ENCODE data around the gene NEIL1.

Gene NEIL1

DNA sequence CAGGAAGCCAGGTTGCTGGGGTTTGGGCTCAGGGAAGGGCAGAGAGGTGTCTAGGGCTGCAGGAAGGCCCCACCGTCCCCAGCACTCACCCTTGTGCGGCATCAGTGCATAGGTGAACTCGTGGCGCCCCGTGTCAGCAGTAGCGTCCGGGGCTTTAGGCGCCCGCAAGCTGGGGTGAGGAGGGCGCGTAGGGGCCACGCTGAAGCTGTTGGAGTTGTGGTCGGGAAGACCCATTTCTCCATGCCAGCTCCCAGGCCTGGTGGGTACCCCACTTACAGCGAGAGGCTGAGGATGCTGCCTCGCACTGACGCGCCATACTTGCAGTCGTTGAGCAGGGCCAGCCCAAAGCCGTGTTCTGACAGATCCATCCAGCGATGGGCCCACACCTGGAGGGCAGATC lies 9.7 kb downstream of the NEIL1 start:
- DNase-seq: no peak
- no peak for ATAC-seq

DNA sequence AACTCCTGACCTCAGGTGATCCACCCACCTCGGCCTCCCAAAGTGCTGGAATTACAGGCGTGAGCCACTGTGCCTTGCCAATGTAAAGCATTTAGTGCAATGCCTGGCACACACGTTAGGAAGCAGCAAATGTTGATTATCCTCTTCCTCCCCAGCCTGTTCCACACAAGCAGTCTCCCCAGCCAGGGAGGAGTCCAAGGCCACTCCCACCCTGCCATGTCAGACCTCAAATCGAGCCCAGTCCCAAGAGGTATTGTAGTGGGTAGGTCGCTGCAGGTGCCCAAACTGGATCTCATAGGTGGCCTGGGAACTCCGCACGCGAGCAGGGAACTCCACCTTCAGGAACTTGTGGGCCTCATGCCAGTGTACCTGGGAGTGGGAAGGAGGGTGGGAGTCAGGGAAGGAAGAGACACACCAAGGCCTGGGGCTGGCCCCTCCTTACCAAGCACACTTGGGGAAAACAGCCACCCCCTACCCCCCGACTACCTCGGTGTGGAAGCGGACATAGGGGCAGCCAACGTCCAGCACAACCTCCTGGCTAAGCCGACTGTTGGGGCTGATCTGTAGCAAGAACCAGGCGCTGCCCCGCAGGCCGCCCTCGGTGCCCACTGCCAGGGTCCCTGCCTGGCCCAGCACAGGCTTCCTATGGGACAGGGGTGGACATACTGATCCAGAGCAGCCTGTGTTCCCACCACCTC lies 11.3 kb downstream of the NEIL1 start:
- ATAC-seq (no peak), DNase-seq (no peak)

DNA sequence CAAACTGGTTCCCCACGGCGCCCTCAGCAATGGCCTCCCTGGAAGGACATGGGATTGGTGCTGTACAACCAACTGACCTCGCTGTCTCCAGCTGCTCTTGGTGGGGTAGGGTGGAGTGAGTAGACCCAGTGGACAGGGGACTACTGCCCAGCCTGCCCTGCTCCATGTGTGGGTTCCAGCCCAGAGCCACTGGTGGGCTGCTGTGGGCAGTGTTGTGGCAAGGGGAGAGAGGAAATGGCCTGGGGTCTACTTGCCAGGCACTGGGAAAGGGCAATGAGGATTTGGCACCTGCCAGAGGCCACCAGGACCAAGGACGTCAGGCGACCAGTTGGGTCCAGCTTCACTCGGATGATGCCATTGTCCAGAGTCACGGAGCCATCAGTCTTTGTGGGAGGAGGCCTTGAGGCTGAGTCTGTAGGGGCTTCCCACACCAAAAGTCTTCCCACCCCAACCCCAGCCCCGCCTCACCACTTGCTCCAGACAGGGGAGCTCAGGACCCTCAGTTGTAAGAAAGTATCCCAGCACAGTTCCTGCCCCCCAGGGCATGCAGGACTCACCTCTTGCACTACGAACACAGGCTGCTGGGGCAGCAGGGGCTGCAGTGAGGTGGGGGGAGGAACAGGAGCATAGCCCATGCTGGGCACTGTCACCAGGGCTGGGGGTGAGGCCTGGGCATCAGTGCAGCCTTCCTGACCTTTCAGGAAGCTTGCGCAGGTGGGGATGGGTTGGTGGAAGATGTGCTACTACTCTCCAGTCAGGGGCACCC lies 12.1 kb downstream of the NEIL1 start:
- no peak for ATAC-seq
- no peak for DNase-seq

DNA sequence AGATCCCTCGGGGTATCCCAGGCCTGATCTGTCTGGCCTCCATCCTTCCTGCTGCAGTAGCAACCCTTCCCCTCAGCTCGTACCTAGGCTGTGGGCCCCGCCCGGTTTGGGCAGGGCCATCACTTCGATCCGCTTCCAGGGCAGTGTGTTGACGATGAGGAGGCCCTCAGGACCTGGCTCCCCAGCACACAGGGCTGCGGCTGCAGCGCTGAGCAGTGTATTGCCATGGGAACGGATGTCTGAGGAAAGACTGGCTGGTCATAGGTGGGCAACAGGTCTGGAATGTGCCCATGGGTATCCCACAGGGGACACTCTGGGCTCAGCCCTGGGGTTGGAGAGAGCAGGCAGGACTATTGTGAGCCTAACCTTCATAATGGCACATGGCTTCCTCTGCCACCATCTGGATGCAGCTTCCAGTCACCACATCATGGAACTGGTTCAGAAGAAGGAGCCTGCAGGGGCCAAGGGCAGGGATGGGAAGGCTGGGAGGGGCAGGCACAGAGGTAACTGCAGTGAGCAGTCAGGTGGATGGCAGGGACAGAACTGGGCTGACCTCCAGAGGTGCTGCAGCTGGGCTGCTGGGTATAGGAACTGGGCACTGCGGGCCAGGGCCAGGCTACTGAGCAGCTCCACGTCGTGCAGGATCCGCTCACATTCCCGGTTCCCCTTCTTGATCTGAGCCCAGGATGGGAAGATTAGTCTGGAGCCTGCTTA lies 12.9 kb downstream of the NEIL1 start:
- ATAC-seq (no peak), DNase-seq (no peak)

DNA sequence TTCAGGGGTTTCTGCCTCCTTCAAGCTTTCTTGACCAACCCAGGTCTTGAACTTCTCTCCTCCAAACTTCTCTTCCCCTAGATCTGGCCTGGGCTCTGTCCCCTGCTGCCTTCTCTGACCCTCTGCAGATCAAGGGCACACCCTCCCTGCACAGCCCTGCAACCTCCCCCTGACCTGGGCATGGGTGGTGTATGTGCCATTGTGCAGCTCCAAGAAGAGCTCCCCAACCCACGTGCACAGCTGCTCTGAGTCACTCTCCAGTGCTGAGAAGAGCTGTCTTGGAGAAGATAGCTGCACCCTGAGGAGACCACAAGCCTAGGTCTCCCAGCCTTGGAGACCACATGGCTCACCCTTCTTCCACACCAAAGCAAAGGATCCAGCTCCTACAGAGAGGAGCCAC lies 13.6 kb downstream of the NEIL1 start:
- DNase-seq (no peak), ATAC-seq (no peak)

DNA sequence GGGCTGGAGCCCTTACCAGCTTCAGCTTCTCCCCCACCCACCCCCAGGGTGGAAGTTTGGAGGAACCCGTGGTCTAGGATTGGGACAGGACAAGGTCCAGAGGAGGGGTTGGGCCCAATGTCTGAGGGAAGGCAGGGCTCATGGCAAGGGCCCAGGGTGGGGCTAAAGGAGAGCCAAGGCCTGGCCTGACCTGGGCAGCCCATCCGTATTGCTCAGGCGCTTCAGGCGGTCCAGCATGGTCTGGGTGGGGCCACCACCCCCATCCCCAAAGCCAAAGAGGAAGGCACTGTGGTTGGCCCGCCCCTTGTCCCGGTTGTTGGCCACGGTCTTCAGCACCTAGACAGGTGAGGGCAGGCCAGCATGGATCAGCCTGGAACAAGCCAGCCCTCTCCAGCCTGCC lies 14.0 kb downstream of the NEIL1 start:
- DNase-seq (no peak), ATAC-seq (no peak)

DNA sequence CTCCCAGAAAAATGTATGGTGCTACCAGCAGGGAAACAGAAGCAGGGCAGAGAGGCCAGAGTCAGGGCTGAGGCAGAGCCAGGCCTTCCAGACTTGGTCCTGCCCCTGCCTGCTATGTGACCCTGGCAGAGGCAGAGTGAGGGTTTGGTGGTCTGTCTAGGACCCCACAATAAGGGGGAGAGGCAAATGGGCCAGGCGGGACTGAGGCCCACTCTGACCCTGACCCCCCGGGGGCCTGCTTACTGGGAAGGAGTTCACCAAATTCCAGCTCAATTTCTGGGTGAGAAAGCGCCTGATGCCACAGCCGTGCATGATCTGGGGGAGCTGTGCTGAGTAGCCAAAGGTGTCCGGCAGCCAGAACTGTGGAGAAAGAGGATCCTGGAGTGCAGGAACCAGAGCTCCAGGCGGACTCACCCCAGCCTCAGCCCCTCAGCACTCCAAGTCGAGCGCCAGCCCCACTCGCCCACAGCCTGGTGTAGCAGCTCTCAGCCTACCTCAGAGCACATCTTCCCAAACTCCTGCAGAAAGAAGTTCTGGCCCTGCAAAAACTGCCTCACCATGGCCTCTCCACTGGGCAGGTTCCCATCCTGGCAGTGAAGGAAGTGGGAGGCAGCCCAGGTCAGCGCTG lies 14.6 kb downstream of the NEIL1 start:
- ATAC-seq: no peak
- no peak for DNase-seq

DNA sequence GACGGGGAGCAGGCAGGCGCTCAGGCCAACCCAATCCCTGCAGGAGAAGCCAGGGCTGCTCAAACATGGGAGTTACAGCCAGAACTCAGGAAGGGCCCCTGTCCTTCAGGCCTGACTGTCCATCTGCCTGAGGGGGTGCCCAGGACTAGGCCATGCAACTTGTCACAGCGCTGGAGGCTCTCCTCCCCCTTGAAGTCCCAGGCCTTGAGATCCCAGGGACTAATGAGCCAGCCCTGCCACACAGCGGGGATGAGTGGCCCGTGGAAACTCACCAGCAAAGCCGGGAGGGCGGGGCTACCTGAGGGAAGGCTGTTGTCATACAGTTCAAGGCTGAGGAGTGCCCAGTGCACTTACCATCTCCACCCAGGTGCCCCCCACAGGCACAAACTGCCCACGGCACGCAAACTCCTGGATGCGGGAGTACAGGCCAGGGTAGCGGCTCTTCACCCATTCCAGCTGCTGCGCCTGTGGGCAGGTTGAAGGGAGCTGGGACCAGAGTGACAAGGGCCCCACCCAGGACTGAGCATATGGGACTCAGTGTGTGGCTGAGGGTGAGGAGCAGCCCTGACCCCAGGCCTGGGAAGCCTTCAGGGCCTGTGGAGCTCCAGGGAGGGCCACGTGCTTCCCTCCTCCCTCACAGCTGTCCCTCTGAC lies 15.3 kb downstream of the NEIL1 start:
- no peak for DNase-seq

DNA sequence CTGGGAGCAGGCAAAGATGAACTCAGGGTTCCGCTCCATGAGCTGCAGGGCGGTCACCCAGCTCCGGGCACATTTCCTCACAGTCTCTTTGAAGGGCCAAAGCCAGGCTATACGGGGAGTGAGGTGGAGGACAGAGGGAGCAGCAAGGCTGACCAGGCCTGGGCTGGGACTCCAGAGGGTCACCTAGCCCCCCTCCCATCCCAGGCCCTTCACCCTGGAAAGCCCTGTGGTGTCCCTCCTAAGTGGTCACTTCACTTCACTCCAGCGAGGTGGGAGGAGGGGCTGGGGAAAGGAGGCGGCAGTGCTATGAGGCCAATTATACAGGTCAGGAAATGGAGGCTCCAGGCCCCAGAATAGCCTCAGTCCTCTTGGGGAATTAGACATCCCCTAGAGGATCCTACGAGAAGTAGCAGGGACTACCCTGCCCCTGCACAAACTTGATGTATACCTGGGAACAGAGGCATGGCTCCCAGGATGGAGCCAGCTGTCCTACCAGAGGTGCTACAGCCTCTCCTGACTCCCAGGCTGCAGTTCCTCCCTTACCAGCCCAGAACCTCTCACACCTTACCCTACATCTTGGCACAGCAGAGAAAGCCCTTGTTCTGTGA lies 15.9 kb downstream of the NEIL1 start:
- DNase-seq: no peak
- no peak for ATAC-seq

More for the DNA sequence above, 15.3 kb downstream of the NEIL1 start:
- no peak for ATAC-seq

DNA sequence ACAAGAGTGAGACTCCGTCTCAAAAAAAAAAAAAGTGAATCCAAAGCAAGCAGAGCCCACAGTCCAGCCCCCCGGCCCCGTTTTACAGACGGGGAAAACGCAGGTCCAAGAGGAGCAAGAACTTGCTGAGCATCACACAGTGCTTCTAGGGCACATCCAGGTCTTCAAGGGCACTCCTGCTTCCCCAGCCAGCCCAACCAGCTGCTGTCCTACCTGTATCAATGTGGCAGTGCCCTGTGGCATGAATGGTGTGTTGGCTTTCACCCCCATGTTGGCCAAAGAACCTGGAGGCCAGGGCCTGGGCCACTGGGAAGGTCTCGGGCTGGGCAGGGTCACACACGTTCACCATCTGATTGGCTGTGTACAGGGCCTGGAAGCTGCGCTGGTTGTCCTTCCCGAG lies 16.9 kb downstream of the NEIL1 start:
- no peak for DNase-seq
- ATAC-seq: no peak

DNA sequence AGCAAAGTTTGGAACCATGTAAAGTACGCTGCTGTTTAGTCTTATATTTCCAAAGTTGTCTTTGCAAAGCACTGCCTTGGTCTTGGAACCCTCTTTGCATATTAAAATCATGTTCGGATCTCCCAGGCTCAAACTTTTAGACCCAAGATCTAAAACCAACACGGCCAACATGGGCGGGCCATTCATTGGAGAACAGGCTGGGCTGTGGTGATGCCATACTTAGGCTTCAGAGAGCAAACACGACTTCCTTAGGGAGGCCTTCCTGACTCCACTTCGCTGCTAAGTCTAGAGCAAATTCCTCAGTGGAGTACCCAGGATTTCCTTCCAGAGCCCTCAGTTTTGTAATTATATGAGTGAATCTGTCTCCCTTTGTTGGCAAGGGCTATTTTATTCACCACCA lies 18.0 kb downstream of the NEIL1 start:
- no peak for DNase-seq
- no peak for ATAC-seq

DNA sequence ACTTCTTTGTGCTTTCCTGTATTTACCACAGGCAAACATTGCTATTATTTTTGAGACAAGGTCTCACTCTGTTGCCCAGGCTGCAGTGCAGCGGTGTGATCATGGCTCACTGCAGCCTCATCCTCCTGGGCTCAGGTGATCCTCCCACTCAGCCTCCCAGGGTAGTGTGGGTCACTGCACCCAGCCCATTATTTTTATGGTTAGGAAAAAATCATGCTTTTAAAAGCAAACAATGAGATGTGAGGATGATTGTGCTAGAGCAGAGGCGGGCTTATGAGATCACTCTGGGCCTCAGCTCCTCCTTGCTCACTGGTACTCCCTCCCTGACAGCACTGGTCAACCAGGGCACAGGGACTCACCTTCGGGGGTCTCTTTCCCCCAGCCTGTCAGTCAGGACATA lies 19.3 kb downstream of the NEIL1 start:
- no peak for DNase-seq
- ATAC-seq: no peak

DNA sequence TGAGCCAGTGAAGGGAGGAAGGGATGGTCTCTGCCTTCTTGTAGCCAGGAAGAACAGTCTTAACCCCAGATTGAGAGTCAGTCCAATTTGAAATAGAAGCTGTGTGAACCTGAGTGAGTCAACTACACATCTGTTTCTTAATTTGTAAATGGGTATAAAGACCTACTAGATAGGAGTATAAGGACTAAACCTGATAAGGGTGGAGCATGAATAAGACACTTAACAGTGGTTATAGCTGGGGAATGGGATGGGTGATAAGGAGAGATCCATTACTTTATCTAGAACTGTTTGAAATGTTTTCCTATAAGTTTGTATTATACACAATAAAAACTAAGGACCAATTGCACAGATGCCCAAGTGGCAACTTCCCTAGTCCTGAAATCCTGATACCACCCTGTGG lies 20.2 kb downstream of the NEIL1 start:
- ATAC-seq: no peak
- no peak for DNase-seq

DNA sequence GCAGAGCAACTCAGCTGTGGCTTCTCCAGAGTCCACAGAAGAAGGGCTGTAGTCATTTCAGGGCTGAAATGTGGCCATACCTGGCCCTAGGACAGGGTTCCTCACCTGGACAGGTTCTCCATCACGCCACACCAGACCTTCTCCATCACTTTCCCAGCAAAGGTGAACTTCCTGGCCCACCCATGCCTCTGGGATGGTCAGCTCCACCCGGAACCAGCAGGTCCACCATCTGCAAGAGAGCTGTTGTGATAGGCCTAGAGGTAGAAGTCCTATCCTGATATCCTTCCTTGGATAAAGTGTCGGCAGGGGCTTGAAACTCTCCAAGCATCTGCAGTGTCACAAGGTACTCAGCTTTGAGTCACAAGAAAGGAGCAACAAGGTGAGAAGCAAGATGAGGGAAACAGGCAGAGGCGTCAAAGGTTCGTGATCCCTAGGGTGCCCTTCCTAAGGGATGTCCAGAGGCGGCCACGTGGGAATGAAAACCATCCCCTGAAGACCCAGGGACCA lies 20.6 kb downstream of the NEIL1 start:
- DNase-seq (no peak), ATAC-seq (no peak)

DNA sequence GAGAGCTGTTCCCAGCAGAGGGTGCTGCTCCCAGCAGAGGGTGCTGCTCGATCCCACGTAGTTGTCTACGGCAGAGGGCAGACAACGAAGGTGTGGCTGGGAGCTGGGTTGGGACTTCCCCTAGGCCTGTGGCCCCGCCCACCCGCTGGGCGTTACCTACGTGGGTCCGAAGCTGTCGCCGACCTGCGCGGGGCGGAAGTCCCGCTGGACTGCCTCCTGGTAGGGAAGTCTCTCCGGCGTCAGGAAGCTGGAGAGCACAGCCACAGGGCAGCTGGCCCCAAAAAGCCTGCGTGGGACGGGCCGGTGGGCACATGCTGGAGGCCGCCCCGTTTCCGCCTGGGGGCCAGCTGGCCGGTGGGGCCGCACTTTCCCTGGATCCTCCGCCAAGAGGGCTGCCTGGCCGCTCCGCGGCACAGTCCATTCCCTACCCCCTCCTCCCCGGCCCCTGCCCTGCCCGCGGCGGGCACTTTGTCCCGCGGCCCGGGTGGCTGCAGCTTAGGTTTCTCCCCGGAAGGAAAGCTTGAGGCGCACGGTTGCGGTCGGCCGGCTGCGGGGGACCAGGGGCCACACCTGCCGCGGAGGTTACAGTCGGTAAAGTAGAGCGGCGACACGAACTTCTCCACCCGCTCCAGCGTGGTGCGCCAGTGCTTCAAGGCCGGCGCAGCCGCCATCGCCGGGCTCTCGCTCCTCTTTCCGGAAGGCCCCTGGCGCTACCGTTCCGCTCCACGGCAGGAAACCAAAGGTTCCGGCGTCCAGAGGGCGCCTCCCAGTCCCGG lies 21.3 kb downstream of the NEIL1 start, which contains the start of gene MAN2C1:
TSS of gene MAN2C1 (minus strand) at position 695 of the 776 bp plus-strand sequence. CDS start at position 671, 24 bp downstream.
- ATAC-seq (peak; percentile 95), DNase-seq (peak; percentile 97)

DNA sequence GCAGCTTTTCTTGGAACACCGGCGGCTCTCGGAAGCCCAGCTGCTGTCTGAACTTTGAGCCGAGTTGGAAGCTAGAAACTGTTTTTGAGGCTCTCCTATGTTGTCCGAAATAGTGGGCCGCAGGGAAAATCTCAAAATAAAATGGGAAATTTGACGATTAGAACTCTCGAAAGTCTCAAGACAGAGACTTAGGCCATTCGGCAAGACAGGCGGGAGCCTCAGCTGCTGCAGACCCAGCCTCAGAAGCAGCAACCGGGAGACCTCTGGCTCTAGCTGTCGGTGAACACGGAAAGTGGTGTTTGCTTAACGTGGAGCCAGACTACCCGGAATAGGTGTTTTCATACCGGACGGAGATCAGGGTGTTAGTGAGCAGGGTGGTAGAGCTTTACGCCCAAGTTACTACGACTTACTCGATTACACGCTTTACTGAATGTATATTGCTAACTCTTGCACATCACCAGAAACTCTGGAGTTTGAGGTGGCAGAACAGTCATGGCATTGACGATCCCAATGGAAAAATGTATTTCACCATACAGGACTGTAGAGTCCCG lies 21.9 kb downstream of the NEIL1 start:
- DNase-seq (no peak), ATAC-seq (no peak)

DNA sequence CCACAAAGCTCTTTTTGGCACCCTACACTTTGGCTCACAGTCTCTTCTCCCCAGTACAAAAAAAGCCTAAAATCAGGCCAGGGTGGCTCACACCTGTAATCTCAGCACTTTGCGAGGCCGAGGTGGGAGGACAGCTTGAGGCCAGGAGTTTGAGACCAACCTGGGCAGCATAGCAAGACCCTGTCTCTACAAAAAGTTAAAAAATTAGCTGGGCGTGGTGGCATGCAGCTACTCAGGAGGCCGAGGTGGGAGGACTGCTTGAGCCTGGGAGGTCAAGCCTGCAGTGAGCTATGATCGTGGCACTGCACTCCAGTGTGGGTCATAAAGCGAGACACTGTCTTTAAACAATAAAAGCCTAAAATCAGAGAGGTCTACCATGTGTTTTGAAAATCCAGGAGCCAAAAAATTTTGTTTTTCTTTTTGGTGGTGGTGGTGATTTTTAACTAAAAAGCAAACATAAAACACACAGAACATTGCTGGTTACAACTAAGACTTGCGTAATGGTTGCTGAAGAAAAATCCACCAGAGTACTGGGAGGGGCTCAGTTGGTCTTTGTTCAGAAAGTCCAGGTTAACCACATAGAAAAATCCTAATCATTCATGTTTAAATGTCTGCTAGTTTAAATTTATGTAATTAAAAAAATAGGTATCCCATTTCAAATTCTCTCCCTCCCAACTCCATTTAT lies 23.2 kb downstream of the NEIL1 start:
- DNase-seq (no peak), ATAC-seq (no peak)

DNA sequence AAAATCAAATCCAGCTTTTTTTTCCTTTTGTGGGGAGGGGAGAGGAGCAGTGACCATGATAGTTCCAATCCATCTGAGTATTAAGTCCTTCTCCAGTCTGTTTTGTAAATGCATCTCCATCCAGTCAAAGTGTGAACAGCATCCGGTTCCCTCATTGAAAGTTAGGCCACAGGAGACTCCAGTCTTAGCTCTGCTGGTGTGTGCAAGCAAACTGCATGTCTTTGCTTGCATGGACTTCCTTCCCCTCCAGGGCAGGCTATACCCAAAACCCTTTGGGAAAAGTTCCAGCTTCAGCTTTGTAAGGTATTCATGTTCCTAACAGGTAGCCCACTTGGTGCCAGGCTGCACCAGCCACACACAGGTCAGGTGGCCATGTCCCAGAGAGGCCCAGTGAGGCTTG lies 24.6 kb downstream of the NEIL1 start:
- no peak for ATAC-seq
- DNase-seq: no peak

DNA sequence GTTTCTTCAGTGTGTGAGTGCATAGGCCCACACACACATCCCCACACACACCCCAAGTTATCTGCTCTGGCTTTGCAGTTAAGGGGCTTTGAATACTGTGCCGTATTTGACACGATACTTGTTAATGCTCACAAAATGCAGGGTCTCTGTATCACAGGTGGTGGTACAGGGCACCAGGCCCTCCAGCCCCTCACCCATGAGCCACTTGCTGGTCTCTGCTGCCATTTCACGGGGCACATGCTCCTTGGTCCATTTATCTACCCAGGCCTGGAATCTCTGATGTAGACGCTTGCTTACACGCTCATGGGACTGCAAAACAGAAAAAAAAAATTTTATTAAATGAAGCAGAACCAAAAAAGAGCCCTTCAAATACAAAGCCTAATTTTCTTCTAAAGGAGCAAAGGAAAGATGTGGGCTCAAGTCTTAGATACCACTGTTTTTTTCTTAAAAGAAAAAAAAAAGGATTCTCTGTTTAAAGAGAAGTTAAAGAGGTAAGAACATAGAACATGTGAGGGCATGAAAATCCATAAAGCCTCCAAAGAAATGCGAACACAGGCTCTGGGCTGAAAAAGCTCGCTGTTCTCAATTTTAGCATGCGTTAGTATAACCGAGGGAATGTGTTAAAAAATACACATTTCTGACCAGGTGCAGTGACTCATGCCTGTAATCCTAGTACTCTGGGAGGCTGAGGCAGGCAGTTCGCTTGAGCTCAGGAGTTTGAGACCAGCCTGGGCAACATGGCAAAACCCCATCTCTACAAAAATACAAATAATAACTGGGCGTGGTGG lies 25.3 kb downstream of the NEIL1 start:
- DNase-seq: no peak
- ATAC-seq: no peak
